Neural crest cell (in vitro differentiated cells): ENCODE results near the gene MEIOC. TPM values are rescaled to one million over a fixed set of nuclear protein-coding genes. Genes with fewer than 3 reads are reported as not detected.

Source experiments
- DNase-seq: peaks from one replicate; pipeline ENCODE4 v3.0.0; 2021; ENCODE audit warnings: low read depth, mixed read lengths, low spot score
- H3K27ac Mint-ChIP-seq: one replicate; pipeline ENCODE4 v1.8.0; 2021; ENCODE audit warnings: mild to moderate bottlenecking, mixed read lengths; ENCODE audit not compliant: unreplicated experiment
- H3K27me3 Mint-ChIP-seq: 2 replicates; pipeline ENCODE4 v1.8.0; 2021; ENCODE audit warnings: low read depth, mild to moderate bottlenecking, mixed read lengths
- H3K36me3 Mint-ChIP-seq: 2 replicates; pipeline ENCODE4 v1.8.0; 2021; ENCODE audit warnings: low read depth, mild to moderate bottlenecking, mixed read lengths
- H3K4me1 Mint-ChIP-seq: 2 replicates; pipeline ENCODE4 v1.8.0; 2021; ENCODE audit warnings: mixed read lengths
- H3K4me3 Mint-ChIP-seq: one replicate; pipeline ENCODE4 v1.8.0; 2021; ENCODE audit warnings: mild to moderate bottlenecking, mixed read lengths
- H3K9me3 Mint-ChIP-seq: 2 replicates; pipeline ENCODE4 v1.8.0; 2021; ENCODE audit warnings: mixed read lengths
- total RNA-seq: library from RNA; stranded (reverse); gene quantifications from 2 replicates; pipeline ENCODE4 v1.2.1, GENCODE V29; 2021
- TF ChIP-seq, protein P1 (sequence below): fragments of 200-600 bp; sonication (generic); conservative IDR thresholded peaks from 2 replicates; pipeline ENCODE4 v1.5.0; 2021; ENCODE audit warnings: antibody characterized with exemption, mild to moderate bottlenecking

Gene MEIOC
- total RNA-seq, 1 donor from 2014 or later, result 0.70 TPM

DNA sequence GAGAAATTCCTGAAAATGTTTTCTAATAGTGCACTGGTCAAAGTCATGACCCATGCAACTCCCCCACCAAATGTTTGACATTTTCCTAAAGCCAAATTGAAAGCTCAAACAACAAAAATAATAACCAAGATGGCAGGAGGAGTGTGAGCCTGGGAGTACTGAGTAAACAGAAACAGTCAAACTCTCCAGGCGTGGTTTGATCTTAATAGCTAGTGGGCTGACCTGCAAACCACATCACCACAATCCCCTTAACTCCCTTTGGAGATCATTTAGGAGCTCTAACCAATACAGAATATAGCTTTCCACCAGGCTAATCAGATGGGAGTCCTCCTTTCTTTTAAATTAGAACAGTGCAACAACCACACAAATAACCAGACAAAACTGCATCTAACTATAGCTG is 19.2 kb upstream of the MEIOC start:
- TF ChIP-seq, protein P1, sequence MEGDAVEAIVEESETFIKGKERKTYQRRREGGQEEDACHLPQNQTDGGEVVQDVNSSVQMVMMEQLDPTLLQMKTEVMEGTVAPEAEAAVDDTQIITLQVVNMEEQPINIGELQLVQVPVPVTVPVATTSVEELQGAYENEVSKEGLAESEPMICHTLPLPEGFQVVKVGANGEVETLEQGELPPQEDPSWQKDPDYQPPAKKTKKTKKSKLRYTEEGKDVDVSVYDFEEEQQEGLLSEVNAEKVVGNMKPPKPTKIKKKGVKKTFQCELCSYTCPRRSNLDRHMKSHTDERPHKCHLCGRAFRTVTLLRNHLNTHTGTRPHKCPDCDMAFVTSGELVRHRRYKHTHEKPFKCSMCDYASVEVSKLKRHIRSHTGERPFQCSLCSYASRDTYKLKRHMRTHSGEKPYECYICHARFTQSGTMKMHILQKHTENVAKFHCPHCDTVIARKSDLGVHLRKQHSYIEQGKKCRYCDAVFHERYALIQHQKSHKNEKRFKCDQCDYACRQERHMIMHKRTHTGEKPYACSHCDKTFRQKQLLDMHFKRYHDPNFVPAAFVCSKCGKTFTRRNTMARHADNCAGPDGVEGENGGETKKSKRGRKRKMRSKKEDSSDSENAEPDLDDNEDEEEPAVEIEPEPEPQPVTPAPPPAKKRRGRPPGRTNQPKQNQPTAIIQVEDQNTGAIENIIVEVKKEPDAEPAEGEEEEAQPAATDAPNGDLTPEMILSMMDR, result no peak
- Mint-ChIP-seq H3K36me3 (no peaks in the 10 kb centered on the region), H3K27ac (no peak overlapping the region), H3K9me3 (no peaks in the 10 kb centered on the region), H3K27me3 (peaks cover 5% of the 10 kb centered on the region), H3K4me1 (no peaks in the 10 kb centered on the region), H3K4me3 (no peak overlapping the region)
- no peak for DNase-seq

DNA sequence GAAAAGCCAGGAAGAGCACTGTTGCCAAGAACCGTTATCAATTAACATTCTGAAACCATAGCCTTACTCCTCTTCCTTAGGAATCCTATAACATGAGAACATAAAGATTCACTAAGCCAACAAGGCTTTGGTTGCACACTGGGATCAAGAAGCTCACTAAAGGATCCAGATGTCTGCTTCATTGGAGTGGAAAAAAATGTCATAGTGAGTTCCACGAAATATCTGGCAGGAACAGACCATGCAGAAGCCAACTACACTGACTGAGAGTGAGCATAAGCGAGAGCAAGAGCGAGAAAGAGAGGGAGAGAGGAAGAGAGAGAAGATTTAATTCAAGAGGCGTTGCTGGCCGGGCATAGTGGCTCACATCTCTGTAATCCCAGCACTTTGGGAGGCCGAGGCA is 13.4 kb upstream of the MEIOC start:
- H3K4me1 Mint-ChIP-seq, result no peaks in the 10 kb centered on the region
- TF ChIP-seq, protein P1, result no peak
- no peak overlapping the region for H3K27ac Mint-ChIP-seq
- peaks cover 8% of the 10 kb centered on the region for H3K27me3 Mint-ChIP-seq
- H3K4me3 Mint-ChIP-seq, result no peak overlapping the region
- no peaks in the 10 kb centered on the region for H3K36me3 Mint-ChIP-seq
- H3K9me3 Mint-ChIP-seq, result no peaks in the 10 kb centered on the region
- no peak for DNase-seq

DNA sequence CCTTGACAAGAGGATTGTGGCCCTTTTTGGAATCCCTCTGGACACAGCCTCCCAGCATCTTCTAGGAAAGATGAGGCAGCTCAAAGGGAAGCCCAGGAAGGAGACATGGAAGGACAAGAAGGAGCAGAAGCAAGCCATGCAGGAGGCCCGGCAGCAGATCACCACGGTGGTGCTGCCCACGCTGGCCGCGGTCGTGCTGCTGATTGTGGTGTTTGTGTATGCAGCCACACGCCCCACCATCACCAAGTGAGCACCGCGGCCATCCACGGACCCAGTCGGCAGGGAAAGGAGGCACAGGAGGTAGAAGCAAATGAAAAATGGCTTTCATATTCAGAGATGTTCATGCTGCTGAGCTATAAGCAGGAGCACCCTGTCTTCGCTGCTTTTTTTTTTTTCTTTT is 10.9 kb upstream of the MEIOC start:
- Mint-ChIP-seq H3K36me3 (no peaks in the 10 kb centered on the region), H3K4me1 (no peaks in the 10 kb centered on the region), H3K27me3 (peaks cover 20% of the 10 kb centered on the region), H3K4me3 (no peak overlapping the region), H3K27ac (no peak overlapping the region), H3K9me3 (no peaks in the 10 kb centered on the region)
- no peak for DNase-seq
- TF ChIP-seq, protein P1, result no peak

- H3K27ac Mint-ChIP-seq, result no peak overlapping the region
- H3K4me1 Mint-ChIP-seq, result no peaks in the 10 kb centered on the region
- no peaks in the 10 kb centered on the region for H3K36me3 Mint-ChIP-seq
- DNase-seq, result no peak
- peaks cover 25% of the 10 kb centered on the region for H3K27me3 Mint-ChIP-seq
- TF ChIP-seq, protein P1, result no peak
- no peaks in the 10 kb centered on the region for H3K9me3 Mint-ChIP-seq
- no peak overlapping the region for H3K4me3 Mint-ChIP-seq
Observed at GRCh38 chr17:44646280-44646679, 10.0 kb upstream of the MEIOC start.

- no peaks in the 10 kb centered on the region for H3K36me3 Mint-ChIP-seq
- no peak for DNase-seq
- no peak overlapping the region for H3K27ac Mint-ChIP-seq
- peaks cover 29% of the 10 kb centered on the region for H3K27me3 Mint-ChIP-seq
- no peaks in the 10 kb centered on the region for H3K4me1 Mint-ChIP-seq
- H3K9me3 Mint-ChIP-seq, result no peaks in the 10 kb centered on the region
- H3K4me3 Mint-ChIP-seq, result no peak overlapping the region
- TF ChIP-seq, protein P1, result no peak
Observed at GRCh38 chr17:44647736-44648135, 8.5 kb upstream of the MEIOC start.

- Mint-ChIP-seq H3K4me1 (no peaks in the 10 kb centered on the region), H3K27me3 (peaks cover 36% of the 10 kb centered on the region), H3K4me3 (no peak overlapping the region), H3K36me3 (no peaks in the 10 kb centered on the region), H3K9me3 (no peaks in the 10 kb centered on the region), H3K27ac (no peak overlapping the region)
- DNase-seq, result no peak
- TF ChIP-seq, protein P1, result no peak
Observed at GRCh38 chr17:44648963-44649362, 7.3 kb upstream of the MEIOC start.
